Measurements from ENCODE around the gene DPP8. TPM values are rescaled to one million over a fixed set of nuclear protein-coding genes. Genes with fewer than 3 reads are reported as not detected.

Gene DPP8
- total and polyA plus RNA-seq, 2 experiments from 2014 or later = 21.7 to 33.5 TPM

GRCh38 chr15:65540314-65540713, 22.8 kb upstream of the DPP8 start (continued):
- TF ChIP-seq ZNF462 (CRISPR knock-in tag; IDR thresholded peaks at IDR 0.05) = no peak
- no peak for TF ChIP-seq REST (IDR thresholded peaks at IDR 0.05; ENCODE audit: unreplicated experiment)
- TF ChIP-seq JUNB (IDR thresholded peaks at IDR 0.05; ENCODE audit: unreplicated experiment) = no peak
- no peak for TF ChIP-seq CTCF (conservative IDR thresholded peaks at IDR 0.05; ENCODE audit: low read depth in 2 of 2)
